Mesenchymal stem cell (in vitro differentiated cells and primary cell): ENCODE measurements around the gene CDC20B.

Source experiments
- DNase-seq: peaks from one replicate; pipeline ENCODE4 v3.0.0-alpha.2; 2013
- H2AFZ ChIP-seq: one replicate; pipeline ENCODE4 v1.6.1; 2013; ENCODE audit warnings: low read depth, mild to moderate bottlenecking, control low read depth, inconsistent platforms, low read length, moderate library complexity
- H2AK5ac ChIP-seq: 2 replicates; pipeline ENCODE4 v1.6.1; 2013; ENCODE audit warnings: low read length, moderate library complexity, mild to moderate bottlenecking, inconsistent platforms; ENCODE audit not compliant: severe bottlenecking
- H2BK120ac ChIP-seq: one replicate; pipeline ENCODE4 v1.6.1; 2013; ENCODE audit warnings: low read depth, mild to moderate bottlenecking, inconsistent platforms, low read length, moderate library complexity
- H2BK12ac ChIP-seq, 2 experiments: one replicate each; pipeline ENCODE4 v1.6.1; 2013; ENCODE audit warnings: inconsistent platforms in 2 of 2, low read length in 2 of 2, mild to moderate bottlenecking in 2 of 2, moderate library complexity in 2 of 2, control low read depth in 1 of 2
- H2BK15ac ChIP-seq: one replicate; pipeline ENCODE4 v1.6.1; 2013; ENCODE audit warnings: mild to moderate bottlenecking, low read depth, inconsistent platforms; ENCODE audit not compliant: poor library complexity, severe bottlenecking
- H2BK5ac ChIP-seq: 2 replicates; pipeline ENCODE4 v1.6.1; 2013; ENCODE audit warnings: low read depth, mild to moderate bottlenecking, low read length, control low read depth, inconsistent platforms; ENCODE audit not compliant: poor library complexity, severe bottlenecking
- H3K14ac ChIP-seq, 2 experiments: one replicate each; pipeline ENCODE4 v1.6.1; 2013; ENCODE audit warnings: inconsistent platforms in 2 of 2, low read length in 2 of 2, control low read depth in 1 of 2, mild to moderate bottlenecking in 1 of 2, moderate library complexity in 1 of 2
- H3K18ac ChIP-seq, 2 experiments: one replicate each; pipeline ENCODE4 v1.6.1; 2013; ENCODE audit warnings: inconsistent platforms in 2 of 2, low read length in 2 of 2, control low read depth in 1 of 2, low read depth in 1 of 2, mild to moderate bottlenecking in 1 of 2
- H3K23ac ChIP-seq, 2 experiments: one replicate each; pipeline ENCODE4 v1.6.1; 2013; ENCODE audit warnings: inconsistent platforms in 2 of 2, low read length in 2 of 2, mild to moderate bottlenecking in 2 of 2, moderate library complexity in 2 of 2, control low read depth in 1 of 2
- H3K27ac ChIP-seq: 2 replicates; pipeline ENCODE4 v1.5.1; 2013; ENCODE audit warnings: mild to moderate bottlenecking, moderate library complexity, low read length, control low read depth, inconsistent platforms; ENCODE audit not compliant: poor library complexity, severe bottlenecking
- H3K27me3 ChIP-seq, 2 experiments: 2 replicates each; pipeline versions ENCODE4 v1.6.1 to v1.7.0; 2013; ENCODE audit warnings: low read length in 2 of 2, mild to moderate bottlenecking in 2 of 2, moderate library complexity in 2 of 2, control low read depth in 1 of 2, inconsistent platforms in 1 of 2; ENCODE audit not compliant: control insufficient read depth in 1 of 2, insufficient read depth in 1 of 2
- H3K36me3 ChIP-seq, 2 experiments: 2 replicates each; pipeline versions ENCODE4 v1.6.1 to v1.7.0; 2013; ENCODE audit warnings: low read length in 2 of 2, control low read depth in 1 of 2, inconsistent platforms in 1 of 2, low read depth in 1 of 2, mild to moderate bottlenecking in 1 of 2; ENCODE audit not compliant: insufficient read depth in 2 of 2, control insufficient read depth in 1 of 2
- H3K4ac ChIP-seq, 2 experiments: one replicate each; pipeline ENCODE4 v1.6.1; 2013; ENCODE audit warnings: inconsistent platforms in 2 of 2, low read length in 2 of 2, mild to moderate bottlenecking in 2 of 2, moderate library complexity in 2 of 2, control low read depth in 1 of 2, low read depth in 1 of 2
- H3K4me1 ChIP-seq: 2 replicates; pipeline ENCODE4 v1.6.1; 2013; ENCODE audit warnings: low read depth, low read length, control low read depth; ENCODE audit not compliant: control insufficient read depth, insufficient read depth
- H3K4me2 ChIP-seq: 2 replicates; pipeline ENCODE4 v1.6.1; 2013; ENCODE audit warnings: low read length, mild to moderate bottlenecking, inconsistent platforms; ENCODE audit not compliant: poor library complexity, severe bottlenecking
- H3K4me3 ChIP-seq, 2 experiments: 2 replicates each; pipeline versions ENCODE4 v1.5.1 to v1.7.0; 2013; ENCODE audit warnings: low read length in 2 of 2, mild to moderate bottlenecking in 2 of 2, control low read depth in 1 of 2, low read depth in 1 of 2; ENCODE audit not compliant: insufficient read depth in 1 of 2
- H3K79me1 ChIP-seq: replicated peaks from 2 replicates; pipeline ENCODE4 v1.6.1; 2013; ENCODE audit warnings: mild to moderate bottlenecking, control low read depth, low read length, inconsistent platforms; ENCODE audit not compliant: poor library complexity, severe bottlenecking
- H3K9ac ChIP-seq: 2 replicates; pipeline ENCODE4 v1.7.0; 2013; ENCODE audit warnings: mild to moderate bottlenecking, low read length, moderate library complexity
- H3K9me3 ChIP-seq: 2 replicates; pipeline ENCODE4 v1.7.0; 2013; ENCODE audit warnings: mild to moderate bottlenecking, low read length; ENCODE audit not compliant: control insufficient read depth
- H4K8ac ChIP-seq: one replicate; pipeline ENCODE4 v1.6.1; 2013; ENCODE audit warnings: inconsistent platforms, mild to moderate bottlenecking, low read length, moderate library complexity
- H4K91ac ChIP-seq: one replicate; pipeline ENCODE4 v1.6.1; 2013; ENCODE audit warnings: mild to moderate bottlenecking, low read length, inconsistent platforms
- WGBS: methylation state at CpG from one replicate; pipeline ENCODE4 v1.1.7; 2013; ENCODE audit warnings: mixed read lengths; 5-methylcytosine and 5-hydroxymethylcytosine counted together

CDC20B gene

GRCh38 chr5:55140908-55141665 lies 31.9 kb downstream of the CDC20B start:
- no peak overlapping the region for H3K27ac ChIP-seq
- no peak overlapping the region for H4K8ac ChIP-seq
- no peaks in the 10 kb centered on the region for H3K36me3 ChIP-seq
- no peak overlapping the region for H3K18ac ChIP-seq
- no peak overlapping the region for H2AK5ac ChIP-seq
- WGBS = 88% methylated on average over 8 of the region's 9 CpGs
- H3K4me1 ChIP-seq = no peaks in the 10 kb centered on the region
- H2AFZ ChIP-seq = no peak overlapping the region
- H3K4me2 ChIP-seq = no peak overlapping the region
- no peak overlapping the region for H3K9ac ChIP-seq
- no peaks in the 10 kb centered on the region for H3K79me1 ChIP-seq
- no peak for DNase-seq
- H3K4ac ChIP-seq = no peak overlapping the region
- no peaks in the 10 kb centered on the region for H3K9me3 ChIP-seq
- no peak overlapping the region for H2BK5ac ChIP-seq
- no peak overlapping the region for H4K91ac ChIP-seq
- H2BK120ac ChIP-seq = no peak overlapping the region
- H3K27me3 ChIP-seq = peaks cover 0 to 37% of the 10 kb centered on the region in 2 experiments
- no peak overlapping the region for H3K14ac ChIP-seq
- no peak overlapping the region for H3K23ac ChIP-seq
- H2BK12ac ChIP-seq = no peak overlapping the region
- H3K4me3 ChIP-seq = no peak overlapping the region
- H2BK15ac ChIP-seq = no peak overlapping the region

DNA sequence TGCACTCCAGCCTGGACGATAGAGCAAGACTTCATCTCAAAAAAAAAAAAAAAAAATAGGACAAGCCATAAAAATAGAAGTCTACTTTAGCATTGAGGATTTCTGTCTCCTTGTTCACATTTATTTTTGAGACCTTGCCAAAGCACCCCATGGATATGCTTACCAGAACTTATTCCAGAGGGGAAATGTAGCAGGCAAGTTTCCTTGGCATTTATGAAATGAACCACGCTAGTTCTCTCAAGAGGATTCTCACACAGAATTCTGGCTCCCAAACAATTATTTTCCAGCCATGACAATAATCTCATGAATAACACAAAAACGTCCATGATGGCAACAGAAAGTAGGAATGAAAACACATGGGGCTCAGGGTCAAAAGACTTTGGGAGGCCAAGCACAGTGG lies 36.5 kb downstream of the CDC20B start:
- H3K36me3 ChIP-seq = no peaks in the 10 kb centered on the region
- no peak overlapping the region for H3K4me2 ChIP-seq
- peaks cover 0 to 21% of the 10 kb centered on the region in 2 experiments for H3K27me3 ChIP-seq
- H3K4me1 ChIP-seq = no peaks in the 10 kb centered on the region
- H2AFZ ChIP-seq = no peak overlapping the region
- H4K91ac ChIP-seq = no peak overlapping the region
- H2BK15ac ChIP-seq = no peak overlapping the region
- H3K9me3 ChIP-seq = peaks cover 6% of the 10 kb centered on the region
- no peak overlapping the region for H3K4me3 ChIP-seq
- H4K8ac ChIP-seq = no peak overlapping the region
- H3K9ac ChIP-seq = no peak overlapping the region
- H2AK5ac ChIP-seq = no peak overlapping the region
- no peak overlapping the region for H2BK12ac ChIP-seq
- no peak overlapping the region for H3K23ac ChIP-seq
- no peak for DNase-seq
- H2BK5ac ChIP-seq = no peak overlapping the region
- WGBS = 87% methylated on average over 2 of the region's 3 CpGs
- no peak overlapping the region for H2BK120ac ChIP-seq
- H3K79me1 ChIP-seq = no peaks in the 10 kb centered on the region
- no peak overlapping the region for H3K18ac ChIP-seq
- H3K4ac ChIP-seq = no peak overlapping the region
- H3K14ac ChIP-seq = no peak overlapping the region
- no peak overlapping the region for H3K27ac ChIP-seq

DNA sequence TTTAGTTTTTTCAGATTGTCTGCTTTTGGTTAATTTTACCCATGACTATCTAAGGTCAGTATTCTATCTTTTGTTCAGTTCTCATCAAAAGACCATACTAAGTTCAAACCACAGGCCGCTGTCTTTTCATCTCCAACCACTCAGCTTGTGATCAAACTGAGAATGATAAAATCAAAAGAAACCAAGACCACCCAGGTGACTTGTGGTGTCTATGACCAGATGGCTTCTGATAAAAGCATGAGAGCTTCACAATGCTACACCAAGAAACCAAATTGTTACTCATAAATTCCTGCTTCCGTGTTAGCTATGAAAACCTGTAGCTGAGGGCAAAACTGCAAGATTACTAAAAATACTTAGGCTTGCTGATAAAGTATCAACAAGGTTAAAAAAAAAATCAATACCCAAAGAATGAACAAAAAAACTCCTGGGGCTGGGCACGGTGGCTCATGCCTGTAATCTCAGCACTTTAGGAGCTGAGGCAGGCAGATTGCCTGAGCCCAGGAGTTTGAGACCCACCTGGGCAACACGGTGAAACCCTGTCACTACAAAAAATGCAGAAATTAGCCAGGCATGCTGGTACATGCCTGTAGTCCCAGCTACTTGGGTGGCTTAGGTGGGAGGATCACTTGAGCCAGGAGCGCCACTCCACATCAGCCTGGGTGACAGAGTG lies 38.8 kb downstream of the CDC20B start:
- Histone ChIP-seq H2BK120ac (no peak overlapping the region), H3K36me3 (no peaks in the 10 kb centered on the region), H3K9ac (no peak overlapping the region), H3K79me1 (no peaks in the 10 kb centered on the region), H3K4ac (no peak overlapping the region), H3K4me1 (no peaks in the 10 kb centered on the region), H4K91ac (no peak overlapping the region), H3K4me3 (no peak overlapping the region), H4K8ac (no peak overlapping the region), H2BK15ac (no peak overlapping the region), H2AFZ (no peak overlapping the region), H2BK12ac (no peak overlapping the region), H2AK5ac (no peak overlapping the region), H3K18ac (no peak overlapping the region), H3K27ac (no peak overlapping the region), H3K14ac (no peak overlapping the region), H3K27me3 (peaks cover 0 to 17% of the 10 kb centered on the region in 2 experiments), H3K23ac (no peak overlapping the region), H2BK5ac (no peak overlapping the region), H3K9me3 (peaks cover 21% of the 10 kb centered on the region), H3K4me2 (no peak overlapping the region)
- DNase-seq = no peak
- 84% methylated on average over 4 of the region's 5 CpGs for WGBS

GRCh38 chr5:55123365-55123764 lies 49.6 kb downstream of the CDC20B start:
- Histone ChIP-seq H2BK12ac (no peak overlapping the region), H3K9ac (no peak overlapping the region), H2AK5ac (no peak overlapping the region), H3K23ac (no peak overlapping the region), H2BK120ac (no peak overlapping the region), H3K9me3 (no peaks in the 10 kb centered on the region), H2BK5ac (no peak overlapping the region), H4K8ac (no peak overlapping the region), H3K4me2 (no peak overlapping the region), H3K79me1 (no peaks in the 10 kb centered on the region), H3K14ac (no peak overlapping the region), H3K27ac (no peak overlapping the region), H2BK15ac (no peak overlapping the region), H3K4me1 (no peaks in the 10 kb centered on the region), H2AFZ (no peak overlapping the region), H3K4me3 (no peak overlapping the region), H3K4ac (no peak overlapping the region), H4K91ac (no peak overlapping the region), H3K27me3 (peaks cover 0 to 13% of the 10 kb centered on the region in 2 experiments), H3K36me3 (no peaks in the 10 kb centered on the region), H3K18ac (no peak overlapping the region)
- DNase-seq = no peak
- WGBS = 87% methylated on average over 3 of the region's 3 CpGs
